T-helper 2 cell treated with Interferon-gamma antibody and Interleukin-4, amounts not matched to agents 5 μg/mL and 100 μg/mL, for 36 hours (primary cell): ENCODE results near the gene TARBP2.

Experiments used
- DNase-seq: peaks from one replicate; pipeline ENCODE4 v3.0.0; 2021; ENCODE audit warnings: low spot score
- H3K27ac Mint-ChIP-seq: one replicate; pipeline ENCODE4 v1.8.0; 2021; ENCODE audit warnings: mild to moderate bottlenecking, mixed read lengths
- H3K27me3 Mint-ChIP-seq: one replicate; pipeline ENCODE4 v1.8.0; 2021; ENCODE audit warnings: low read depth, mixed read lengths
- H3K36me3 Mint-ChIP-seq: one replicate; pipeline ENCODE4 v1.8.0; 2021; ENCODE audit warnings: low read depth, mixed read lengths
- H3K4me1 Mint-ChIP-seq: one replicate; pipeline ENCODE4 v1.8.0; 2021; ENCODE audit warnings: low read depth, mixed read lengths
- H3K4me3 Mint-ChIP-seq: one replicate; pipeline ENCODE4 v1.8.0; 2022; ENCODE audit warnings: mild to moderate bottlenecking, moderate library complexity, mixed read lengths
- H3K9me3 Mint-ChIP-seq: one replicate; pipeline ENCODE4 v1.8.0; 2021; ENCODE audit warnings: mixed read lengths

TARBP2 gene

DNA sequence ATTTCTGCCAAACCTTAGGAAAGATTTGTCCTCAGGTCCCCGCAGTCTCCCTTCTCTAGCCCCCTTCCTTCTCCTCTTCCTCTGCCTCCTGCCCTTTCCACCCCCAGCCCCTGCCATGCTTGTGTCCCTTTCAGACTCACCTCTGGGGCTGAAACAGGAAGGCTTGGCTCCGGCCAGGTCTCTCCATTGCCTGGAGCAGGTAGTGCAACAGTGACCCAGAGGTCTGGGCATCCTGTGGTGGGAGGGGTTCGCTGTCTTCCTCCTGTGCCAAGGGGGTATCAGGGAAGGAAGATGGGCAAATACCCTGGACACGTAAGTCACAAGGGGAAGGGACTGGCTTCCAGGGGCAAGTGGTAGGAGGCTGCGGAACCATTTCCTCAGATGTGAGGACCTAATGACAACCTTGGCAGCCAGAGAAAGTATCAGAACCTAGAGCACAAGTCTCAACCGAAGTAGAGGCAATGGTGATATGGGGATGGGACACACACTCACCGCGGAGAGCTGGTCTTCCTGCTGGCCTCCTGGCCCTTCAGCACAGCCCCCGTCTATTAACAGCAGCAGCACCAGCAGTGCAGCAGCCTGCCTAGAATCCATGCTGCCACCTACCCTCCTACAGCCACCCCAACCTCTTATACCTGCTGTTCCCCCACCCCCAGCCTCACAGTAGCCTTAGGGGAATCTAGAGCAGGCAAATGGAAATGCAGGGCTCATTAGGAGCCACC, 6.0 kb downstream of the TARBP2 start, which contains the start of gene NPFF:
Gene NPFF, minus strand, starts transcription at position 604 of the 722 bp plus-strand sequence. Its CDS starts 10 bp downstream, at position 594.
- Mint-ChIP-seq H3K9me3 (no peaks in the 10 kb centered on the region), H3K4me1 (peaks cover 11% of the 10 kb centered on the region), H3K27me3 (no peaks in the 10 kb centered on the region), H3K36me3 (peaks cover 15% of the 10 kb centered on the region), H3K27ac (no peak within 1 kb of the TSS), H3K4me3 (no peak within 1 kb of the TSS)
- no peak for DNase-seq

GRCh38 chr12:53507603-53507885, 6.5 kb downstream of the TARBP2 start:
- no peak overlapping the region for H3K27ac Mint-ChIP-seq
- H3K27me3 Mint-ChIP-seq, result no peaks in the 10 kb centered on the region
- H3K9me3 Mint-ChIP-seq, result no peaks in the 10 kb centered on the region
- peaks cover 16% of the 10 kb centered on the region for H3K36me3 Mint-ChIP-seq
- H3K4me1 Mint-ChIP-seq, result peaks cover 9% of the 10 kb centered on the region
- no peak overlapping the region for H3K4me3 Mint-ChIP-seq
- no peak for DNase-seq

GRCh38 chr12:53508534-53509170, 7.6 kb downstream of the TARBP2 start:
- peaks cover 8% of the 10 kb centered on the region for H3K4me1 Mint-ChIP-seq
- DNase-seq, result peak; percentile 76
- H3K27ac Mint-ChIP-seq, result peak overlapping the region; percentile 37
- H3K27me3 Mint-ChIP-seq, result no peaks in the 10 kb centered on the region
- no peaks in the 10 kb centered on the region for H3K9me3 Mint-ChIP-seq
- H3K36me3 Mint-ChIP-seq, result peaks cover 17% of the 10 kb centered on the region
- peak overlapping the region; percentile 8 for H3K4me3 Mint-ChIP-seq

GRCh38 chr12:53510181-53510812, 9.2 kb downstream of the TARBP2 start:
- H3K9me3 Mint-ChIP-seq, result no peaks in the 10 kb centered on the region
- H3K27me3 Mint-ChIP-seq, result no peaks in the 10 kb centered on the region
- H3K27ac Mint-ChIP-seq, result no peak overlapping the region
- no peak for DNase-seq
- peaks cover 8% of the 10 kb centered on the region for H3K4me1 Mint-ChIP-seq
- no peak overlapping the region for H3K4me3 Mint-ChIP-seq
- peaks cover 15% of the 10 kb centered on the region for H3K36me3 Mint-ChIP-seq

DNA sequence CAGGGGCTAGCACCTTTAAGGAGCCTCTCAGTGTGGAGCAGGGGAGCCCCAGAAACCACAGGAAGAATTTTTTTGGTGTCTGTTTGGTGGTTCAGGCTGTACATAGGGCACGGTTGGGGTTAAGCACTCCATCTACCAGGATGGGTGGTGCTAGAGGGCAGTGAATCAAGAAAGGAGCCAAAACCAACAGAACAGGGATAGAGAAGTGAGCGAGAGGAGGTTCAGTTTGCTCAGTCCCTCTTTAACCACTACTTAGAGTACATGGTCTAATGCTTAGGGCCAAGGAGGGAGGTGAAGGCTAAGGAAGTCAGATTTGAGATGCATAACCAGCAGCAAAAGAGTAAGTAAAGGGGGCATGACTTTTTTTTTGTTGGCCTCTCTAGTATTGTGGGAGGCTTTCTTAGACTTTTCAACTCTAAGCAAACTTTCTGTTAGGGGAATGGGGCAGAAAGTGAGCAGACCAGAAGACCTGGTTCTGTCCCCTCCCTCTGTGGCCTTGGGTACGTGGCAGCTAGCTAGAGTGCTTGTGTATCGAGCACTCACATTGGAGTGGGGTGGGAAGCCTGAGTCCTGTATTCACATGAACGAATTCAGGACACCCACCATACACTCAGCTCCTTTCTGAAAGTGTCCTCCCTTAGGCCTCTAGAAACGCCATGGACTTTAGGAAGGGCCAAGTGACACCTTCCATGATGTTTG, 12.8 kb downstream of the TARBP2 start:
- Mint-ChIP-seq H3K27ac (no peak overlapping the region), H3K4me1 (no peaks in the 10 kb centered on the region), H3K9me3 (no peaks in the 10 kb centered on the region)

DNA sequence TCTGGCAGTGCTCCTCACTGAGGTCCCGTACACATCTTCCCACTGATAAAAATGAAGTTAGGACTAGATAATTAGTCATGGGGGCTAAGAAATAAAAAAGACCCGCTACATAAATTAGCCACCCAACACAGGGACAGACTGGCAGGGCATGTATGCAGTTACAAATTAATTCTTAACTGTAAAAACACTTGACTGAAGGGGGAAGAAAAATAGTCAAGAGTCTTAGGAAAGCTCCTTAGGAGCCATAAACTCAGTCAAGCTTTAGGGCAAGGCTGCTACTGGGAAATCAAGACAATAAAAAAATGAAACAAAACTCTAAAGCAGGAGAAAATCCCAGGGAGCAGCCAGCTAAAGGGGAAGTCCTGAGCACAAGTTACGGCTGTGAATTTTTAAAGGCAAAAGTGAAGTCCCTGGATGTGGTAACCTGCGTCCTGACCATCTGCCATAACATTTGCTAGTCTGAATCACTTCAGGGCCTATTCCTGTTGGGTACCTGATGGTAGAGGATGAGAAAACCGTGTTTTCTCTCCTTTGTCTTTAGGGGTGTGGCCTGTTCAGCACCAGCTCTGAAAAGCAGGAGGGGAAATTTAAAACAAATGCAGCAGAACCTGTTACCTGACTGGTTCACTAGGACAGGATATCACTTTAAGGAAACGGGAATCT, 13.7 kb downstream of the TARBP2 start:
- H3K36me3 Mint-ChIP-seq, result peaks cover 26% of the 10 kb centered on the region
- H3K27me3 Mint-ChIP-seq, result no peaks in the 10 kb centered on the region
- H3K4me1 Mint-ChIP-seq, result no peaks in the 10 kb centered on the region
- no peak overlapping the region for H3K4me3 Mint-ChIP-seq
- DNase-seq, result no peak
- H3K27ac Mint-ChIP-seq, result no peak overlapping the region
- H3K9me3 Mint-ChIP-seq, result no peaks in the 10 kb centered on the region

More for the DNA sequence above, 12.8 kb downstream of the TARBP2 start:
- Mint-ChIP-seq H3K4me3 (no peak overlapping the region), H3K36me3 (peaks cover 24% of the 10 kb centered on the region), H3K27me3 (no peaks in the 10 kb centered on the region)
- no peak for DNase-seq

DNA sequence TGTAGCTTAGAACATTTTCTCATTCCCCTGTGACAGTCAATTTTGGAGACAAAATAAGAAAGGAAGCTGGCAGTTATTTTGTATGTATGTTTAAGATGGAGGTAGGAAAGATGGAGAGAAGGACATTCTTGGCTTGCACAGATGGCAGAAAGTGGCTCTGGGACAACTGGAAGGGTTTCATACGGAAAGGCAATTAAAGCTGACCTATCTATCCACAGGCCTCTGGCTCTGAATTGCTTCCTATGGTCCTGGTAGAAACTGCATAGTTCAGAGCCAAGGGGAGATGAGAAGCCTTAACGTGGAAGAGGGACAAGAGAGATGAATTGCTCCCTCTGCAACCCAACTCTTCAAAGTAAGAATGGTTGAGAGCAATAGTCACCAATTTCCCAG, 14.2 kb downstream of the TARBP2 start:
- Mint-ChIP-seq H3K9me3 (no peaks in the 10 kb centered on the region), H3K4me1 (no peaks in the 10 kb centered on the region), H3K36me3 (peaks cover 29% of the 10 kb centered on the region), H3K4me3 (no peak overlapping the region), H3K27me3 (no peaks in the 10 kb centered on the region), H3K27ac (no peak overlapping the region)
- DNase-seq, result no peak

DNA sequence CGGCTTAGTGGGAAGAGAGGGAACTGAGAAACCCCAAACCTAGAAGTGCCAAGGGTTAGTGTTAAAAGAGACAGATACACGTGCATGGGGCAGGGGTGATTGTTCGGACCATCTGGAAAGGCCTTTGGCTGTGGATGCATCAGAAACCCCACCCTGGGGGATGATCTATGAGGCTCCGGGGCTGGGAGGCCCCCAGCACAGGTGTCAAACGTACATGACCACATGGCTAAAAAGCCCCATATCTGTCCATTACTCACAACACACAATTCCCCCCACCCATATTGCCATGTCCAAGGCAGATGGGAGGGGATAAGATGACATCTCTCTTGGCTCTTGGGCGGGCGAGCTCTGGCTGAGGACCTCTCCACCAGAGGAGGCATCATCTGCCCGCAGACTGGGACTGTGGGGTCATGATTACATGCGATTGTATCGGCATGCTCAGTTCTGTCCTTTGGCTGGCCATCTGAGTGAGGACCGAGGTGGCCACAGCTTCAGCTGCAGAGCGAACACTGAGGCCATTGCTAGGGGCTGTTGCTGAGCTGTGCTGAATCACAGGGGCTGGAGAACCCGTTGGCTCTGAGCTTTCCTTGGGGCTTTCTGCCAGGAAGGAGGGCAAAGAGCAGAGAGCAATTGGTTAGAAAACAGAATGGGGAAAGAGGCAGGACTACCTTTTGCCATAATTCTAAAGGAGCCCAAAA, 15.8 kb downstream of the TARBP2 start:
- no peak for DNase-seq
- no peak overlapping the region for H3K4me3 Mint-ChIP-seq
- no peaks in the 10 kb centered on the region for H3K9me3 Mint-ChIP-seq
- no peaks in the 10 kb centered on the region for H3K27me3 Mint-ChIP-seq
- peaks cover 33% of the 10 kb centered on the region for H3K36me3 Mint-ChIP-seq
- H3K4me1 Mint-ChIP-seq, result no peaks in the 10 kb centered on the region
- no peak overlapping the region for H3K27ac Mint-ChIP-seq

DNA sequence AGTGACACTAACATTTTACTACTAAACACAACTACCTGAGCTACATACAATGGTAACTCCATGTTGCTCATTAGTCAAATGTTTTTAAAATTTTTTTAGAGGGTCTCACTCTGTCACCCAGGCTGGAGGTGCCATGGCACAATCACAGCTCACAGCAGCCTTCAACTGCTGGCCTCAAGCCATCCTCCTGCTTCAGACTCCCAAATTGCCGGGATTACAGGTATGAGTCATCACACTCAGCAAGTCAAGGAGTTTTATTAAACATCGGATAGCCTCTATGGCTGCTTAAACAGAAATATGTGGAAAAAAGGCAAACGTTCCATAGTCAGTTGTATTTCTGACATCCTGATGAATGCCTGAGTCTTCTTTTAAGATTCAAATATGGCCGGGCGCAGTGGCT, 17.3 kb downstream of the TARBP2 start:
- no peak for DNase-seq
- Mint-ChIP-seq H3K9me3 (no peaks in the 10 kb centered on the region), H3K27ac (no peak overlapping the region), H3K4me1 (no peaks in the 10 kb centered on the region), H3K4me3 (no peak overlapping the region), H3K36me3 (peaks cover 33% of the 10 kb centered on the region), H3K27me3 (no peaks in the 10 kb centered on the region)

GRCh38 chr12:53523131-53523530, 22.0 kb downstream of the TARBP2 start:
- no peaks in the 10 kb centered on the region for H3K4me1 Mint-ChIP-seq
- peaks cover 20% of the 10 kb centered on the region for H3K36me3 Mint-ChIP-seq
- no peak for DNase-seq
- H3K27me3 Mint-ChIP-seq, result no peaks in the 10 kb centered on the region
- H3K9me3 Mint-ChIP-seq, result no peaks in the 10 kb centered on the region
- H3K27ac Mint-ChIP-seq, result no peak overlapping the region
- no peak overlapping the region for H3K4me3 Mint-ChIP-seq

GRCh38 chr12:53524476-53524875, 23.4 kb downstream of the TARBP2 start:
- no peaks in the 10 kb centered on the region for H3K27me3 Mint-ChIP-seq
- peaks cover 20% of the 10 kb centered on the region for H3K36me3 Mint-ChIP-seq
- no peaks in the 10 kb centered on the region for H3K9me3 Mint-ChIP-seq
- no peaks in the 10 kb centered on the region for H3K4me1 Mint-ChIP-seq
- no peak overlapping the region for H3K27ac Mint-ChIP-seq
- no peak for DNase-seq
- no peak overlapping the region for H3K4me3 Mint-ChIP-seq

DNA sequence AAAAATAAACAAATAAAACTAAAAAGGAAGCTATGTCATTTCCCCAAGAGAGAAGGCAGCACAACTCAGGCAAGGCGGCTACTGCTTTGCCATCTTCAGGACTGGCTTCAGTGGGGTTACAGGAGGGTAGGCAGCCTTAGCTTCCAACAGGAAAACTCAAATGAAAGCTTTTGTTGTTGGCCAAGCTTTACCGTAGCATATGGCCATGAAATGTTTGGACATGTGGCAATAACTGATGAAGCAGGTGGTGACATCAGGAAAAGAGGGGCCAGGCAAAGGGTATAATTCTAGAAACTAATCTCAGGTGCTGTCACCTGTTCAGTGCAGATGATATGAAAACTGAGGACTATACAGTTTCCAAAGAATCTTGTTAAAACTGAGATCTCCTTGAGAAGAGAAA, 29.0 kb downstream of the TARBP2 start:
- no peaks in the 10 kb centered on the region for H3K27me3 Mint-ChIP-seq
- H3K36me3 Mint-ChIP-seq, result peaks cover 29% of the 10 kb centered on the region
- no peak for DNase-seq
- no peak overlapping the region for H3K4me3 Mint-ChIP-seq
- H3K9me3 Mint-ChIP-seq, result no peaks in the 10 kb centered on the region
- H3K27ac Mint-ChIP-seq, result no peak overlapping the region
- H3K4me1 Mint-ChIP-seq, result no peaks in the 10 kb centered on the region

- Mint-ChIP-seq H3K9me3 (no peaks in the 10 kb centered on the region), H3K4me3 (no peak overlapping the region)
These were observed 29.8 kb downstream of the TARBP2 start for GRCh38 chr12:53530920-53531319.

More at GRCh38 chr12:53530920-53531319, 29.8 kb downstream of the TARBP2 start:
- Mint-ChIP-seq H3K27ac (no peak overlapping the region), H3K36me3 (peaks cover 34% of the 10 kb centered on the region), H3K4me1 (no peaks in the 10 kb centered on the region), H3K27me3 (no peaks in the 10 kb centered on the region)
- no peak for DNase-seq
